Pancreas (tissue), 10 donors: ENCODE results near the gene TEX53. TPM values are rescaled to one million over a fixed set of nuclear protein-coding genes. Genes with fewer than 3 reads are reported as not detected.

Source experiments
- ATAC-seq, 4 donors: fragments of 200-7000 bp; cut with Tn5 transposase; one replicate each; pipeline versions ENCODE4 v1.8.0 to v1.9.1; 2020; ENCODE audit warnings: mild to moderate bottlenecking in 4 of 4, moderate library complexity in 4 of 4
- DNase-seq, 6 donors: peaks; one replicate each; pipeline ENCODE4 v3.0.0-alpha.2; 2020
- FAIRE-seq: peaks from 2 replicates; lab custom pipeline; 2012; peaks lifted over from hg19 to GRCh38; lab: Jason Lieb, UNC
- H3K27ac ChIP-seq, 4 donors: fragments of 200-600 bp; sonication (generic); 1 replicate in 3 of 4; 2 replicates in 1 of 4; pipeline versions ENCODE4 v1.5.0 to v1.8.0; 2020
- H3K27me3 ChIP-seq, 4 donors: fragments of 200-600 bp; one replicate each; pipeline ENCODE4 v1.8.0; 2021
- H3K36me3 ChIP-seq, 3 donors: fragments of 200-600 bp; sonication (generic) in 1 of 3; one replicate each; pipeline versions ENCODE4 v1.5.0 to v1.8.0; 2020 to 2021
- H3K4me1 ChIP-seq, 3 donors: fragments of 200-600 bp; one replicate each; pipeline ENCODE4 v1.8.0; 2021
- H3K4me3 ChIP-seq, 4 donors: fragments of 200-600 bp; sonication (generic) in 2 of 4; one replicate each; pipeline versions ENCODE4 v1.5.0 to v1.8.0; 2020 to 2021
- H3K9me3 ChIP-seq, 4 donors: fragments of 200-600 bp; one replicate each; pipeline ENCODE4 v1.8.0; 2021
- WGBS, 2 donors: extraction: QIAGEN DNeasy Blood & Tissue Kit; methylation state at CpG; one replicate each; pipeline ENCODE4 v1.1.7; 2013; 5-methylcytosine and 5-hydroxymethylcytosine counted together
- intact Hi-C, 3 donors: fragments of 100-400 bp; cut with DNase I; formaldehyde crosslinking; loops; one replicate each; pipeline versions ENCODE4 v1.11.1 to v1.14.2; 2022
- polyA plus RNA-seq, 2 donors: library from polyadenylated mRNA; stranded (reverse); fragments of 200-250 nt; gene quantifications; one replicate each; pipeline ENCODE4 v1.2.3, GENCODE V29; 2013
- total RNA-seq, 6 donors: library from RNA; stranded (reverse); fragmentation: NEBNext Ultra II Directional in 4 of 6; extraction: Animal tissue kit (Norgen Biotek cat#: 25700) in 4 of 6; gene quantifications; one replicate each; pipeline versions ENCODE4 v1.2.1 to v1.2.4, GENCODE V29; 2021 to 2023
- TF ChIP-seq, protein P1 (sequence below), 4 donors: fragments of 200-600 bp; sonication (generic) in 3 of 4; IDR thresholded peaks; one replicate each; pipeline versions ENCODE4 v1.5.0 to v1.8.0; 2021; ENCODE audit warnings: antibody characterized with exemption in 4 of 4
- donor health status: healthy with polysubstance abuse.
- donor health status: DM: no; HTN: no; CAD: no; lungs with moderate emphysema.
- donor health status: DM: no; HTN: no; CAD: no.
- donor health status: control.
- donor health status: control.
- donor health status: Bipolar disorder and iron deficiency.
- donor health status: DM: yes; HTN: yes; CAD: no.
- donor health status: DM: no; HTN: no; CAD: no.
- donor health status: DM: no; HTN: no; CAD: no.
- donor health status: DM: yes; HTN: yes; CAD: no.

Gene TEX53
- total and polyA plus RNA-seq, 8 donors, result not detected

DNA sequence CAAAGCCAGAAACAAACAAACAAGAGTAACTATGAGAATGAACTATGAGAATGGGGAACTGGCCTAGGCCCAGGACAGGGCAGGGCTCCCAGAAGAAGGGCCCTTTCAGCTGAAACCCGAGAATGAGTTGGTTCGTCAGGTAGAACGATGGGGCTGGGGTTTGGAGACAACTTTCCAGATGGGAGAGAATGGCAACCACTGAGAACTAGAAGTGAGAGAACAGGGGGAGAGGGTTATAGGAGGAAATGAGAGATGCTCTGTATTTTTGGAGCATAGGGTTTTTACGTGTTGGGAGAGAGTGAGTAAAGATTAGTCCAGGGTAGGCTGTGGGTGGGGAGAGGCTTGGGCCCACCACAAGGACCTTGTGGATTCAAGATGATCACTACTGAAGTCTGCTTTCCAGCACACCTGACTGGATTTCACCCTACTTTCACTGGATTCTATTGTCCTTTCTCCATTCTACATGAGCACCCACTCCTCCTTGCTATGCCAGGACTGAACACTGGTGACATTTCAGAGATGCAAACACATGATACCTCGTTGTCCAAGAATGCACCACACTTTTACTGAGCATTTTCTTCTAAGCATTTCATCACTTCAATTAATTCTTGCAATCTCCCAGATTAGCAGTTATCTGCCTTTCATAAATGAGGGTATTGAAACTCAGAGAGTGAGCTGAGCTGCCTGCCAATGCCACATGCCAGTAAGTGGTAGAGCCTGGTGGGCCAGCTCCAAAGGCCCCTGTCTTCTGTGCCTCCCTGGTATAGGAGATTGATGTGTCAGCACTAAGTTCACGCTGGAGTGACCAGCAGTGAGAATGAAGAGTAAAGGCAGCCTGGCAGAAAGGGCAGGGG is 49.7 kb downstream of the TEX53 start:
- WGBS, 2 donors, result 81 to 84% methylated on average over 6 of the region's 6 CpGs
- Histone ChIP-seq H3K9me3 (no peaks in the 10 kb centered on the region), H3K4me1 (peaks cover 7 to 12% (median 8%) of the 10 kb centered on the region in 3 donors), H3K27me3 (no peaks in the 10 kb centered on the region), H3K4me3 (no peak overlapping the region), H3K36me3 (no peaks in the 10 kb centered on the region), H3K27ac (no peak overlapping the region)
- FAIRE-seq (no peak), ATAC-seq (no peak), DNase-seq (no peak)
- intact Hi-C loops, result no loop called here
- TF ChIP-seq, protein P1, sequence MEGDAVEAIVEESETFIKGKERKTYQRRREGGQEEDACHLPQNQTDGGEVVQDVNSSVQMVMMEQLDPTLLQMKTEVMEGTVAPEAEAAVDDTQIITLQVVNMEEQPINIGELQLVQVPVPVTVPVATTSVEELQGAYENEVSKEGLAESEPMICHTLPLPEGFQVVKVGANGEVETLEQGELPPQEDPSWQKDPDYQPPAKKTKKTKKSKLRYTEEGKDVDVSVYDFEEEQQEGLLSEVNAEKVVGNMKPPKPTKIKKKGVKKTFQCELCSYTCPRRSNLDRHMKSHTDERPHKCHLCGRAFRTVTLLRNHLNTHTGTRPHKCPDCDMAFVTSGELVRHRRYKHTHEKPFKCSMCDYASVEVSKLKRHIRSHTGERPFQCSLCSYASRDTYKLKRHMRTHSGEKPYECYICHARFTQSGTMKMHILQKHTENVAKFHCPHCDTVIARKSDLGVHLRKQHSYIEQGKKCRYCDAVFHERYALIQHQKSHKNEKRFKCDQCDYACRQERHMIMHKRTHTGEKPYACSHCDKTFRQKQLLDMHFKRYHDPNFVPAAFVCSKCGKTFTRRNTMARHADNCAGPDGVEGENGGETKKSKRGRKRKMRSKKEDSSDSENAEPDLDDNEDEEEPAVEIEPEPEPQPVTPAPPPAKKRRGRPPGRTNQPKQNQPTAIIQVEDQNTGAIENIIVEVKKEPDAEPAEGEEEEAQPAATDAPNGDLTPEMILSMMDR (IDR thresholded peaks at IDR 0.05), result no peak

DNA sequence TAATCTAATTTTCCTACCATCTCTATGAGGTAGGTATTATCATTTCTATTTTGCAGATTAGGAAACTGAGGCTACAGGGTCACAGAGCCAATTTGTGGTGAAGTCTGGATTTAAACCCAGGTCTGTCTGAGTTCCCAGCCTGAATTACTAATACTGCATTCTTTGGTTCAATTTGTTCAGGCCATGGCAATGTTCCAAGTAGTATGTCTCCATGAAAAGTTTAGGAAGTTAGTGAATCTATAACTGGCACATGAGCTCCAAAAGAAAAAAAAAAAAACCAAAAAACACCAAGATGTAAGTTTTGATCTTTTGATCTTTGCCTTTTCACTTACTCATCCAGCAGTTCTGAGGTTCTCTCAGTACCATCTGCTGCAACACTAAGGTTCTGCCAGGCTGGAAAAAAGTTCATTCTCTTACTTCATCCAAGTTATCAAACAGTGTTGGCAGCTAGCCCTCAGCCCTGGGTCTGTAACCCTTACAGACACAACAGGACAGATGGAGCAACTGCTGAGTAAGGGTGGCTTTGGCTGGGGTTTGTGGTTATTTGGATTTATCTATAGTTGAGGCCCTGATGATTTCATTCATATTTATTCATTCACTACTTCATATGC is 50.9 kb downstream of the TEX53 start:
- Histone ChIP-seq H3K27me3 (no peaks in the 10 kb centered on the region), H3K9me3 (no peaks in the 10 kb centered on the region), H3K27ac (peak overlapping the region in 1 of 4 donors; percentile 44), H3K4me3 (no peak overlapping the region), H3K4me1 (peaks cover 0 to 7% (median 6%) of the 10 kb centered on the region in 3 donors), H3K36me3 (no peaks in the 10 kb centered on the region)
- peak in 2 of 4 donors; percentile 31 to 38 for ATAC-seq
- DNase-seq, result peak in 3 of 6 donors; percentile 46 to 58 (median 52)
- no peak for FAIRE-seq
- intact Hi-C loops, result no loop called here
- TF ChIP-seq, protein P1 (IDR thresholded peaks at IDR 0.05), result no peak

Other genes with a start within 250 kb of the TEX53 start
- gene WHRN, start 152.3 kb downstream of the TEX53 start, total RNA-seq, result 10 to 100 TPM in 1 of 6 donors, 1 to 10 TPM in 5; 6.7 to 10.2 (median 7.8) TPM
- 10 to 100 TPM; 23.7 to 32.2 TPM for gene WHRN, start 152.3 kb downstream of the TEX53 start, polyA plus RNA-seq
- gene ATP6V1G1, start 70.0 kb downstream of the TEX53 start, total RNA-seq, result 10 to 100 TPM; 19.7 to 38.3 (median 35.5) TPM
- 100 to 1,000 TPM in 1 of 2 donors, 10 to 100 TPM in 1; 57.2 to 124 TPM for gene ATP6V1G1, start 70.0 kb downstream of the TEX53 start, polyA plus RNA-seq
- gene TMEM268, start 46.5 kb downstream of the TEX53 start, total RNA-seq, result 1 to 10 TPM; 3.0 to 8.7 (median 4.4) TPM
- gene TMEM268, start 46.5 kb downstream of the TEX53 start, polyA plus RNA-seq, result 1 to 10 TPM; 2.1 to 2.5 TPM
- not detected for gene TEX48, start 24.4 kb upstream of the TEX53 start, total RNA-seq
- not detected for gene TEX48, start 24.4 kb upstream of the TEX53 start, polyA plus RNA-seq
- 1 to 10 TPM in 1 of 6 donors, under 1 TPM in 5; 0.04 to 1.7 (median 0.16) TPM for gene TNFSF15, start 148.2 kb upstream of the TEX53 start, total RNA-seq
- gene TNFSF15, start 148.2 kb upstream of the TEX53 start, polyA plus RNA-seq, result under 1 TPM; 0.04 to 0.09 TPM